Measurements from ENCODE around the gene PPP1R8.
A peak's percentile ranks its signal among the peaks of the same experiment; 100 is the strongest.
"Not testable (repeated sequence)": the region's sequence is repeated elsewhere in the genome, so short reads cannot be mapped to it uniquely, and the experiment has no call there.

PPP1R8 gene

GRCh38 chr1:27830621-27831440 lies at the start of gene PPP1R8:
Gene PPP1R8 (plus strand): TSS chr1:27830782. CDS start chr1:27830836, 54 bp downstream.
- peak; percentile 94 for DNase-seq

- DNase-seq: no peak
Measured at GRCh38 chr1:27782950-27783349, 47.6 kb upstream of the PPP1R8 start.

GRCh38 chr1:27784700-27785099 lies 45.9 kb upstream of the PPP1R8 start:
- DNase-seq: no peak

GRCh38 chr1:27785781-27786455 lies 44.7 kb upstream of the PPP1R8 start:
- DNase-seq: no peak

- no peak for DNase-seq
Measured at GRCh38 chr1:27787895-27788294, 42.7 kb upstream of the PPP1R8 start.

- DNase-seq: no peak
Measured at GRCh38 chr1:27789540-27790041, 41.0 kb upstream of the PPP1R8 start.

GRCh38 chr1:27790270-27790669 lies 40.3 kb upstream of the PPP1R8 start:
- not testable (repeated sequence) for DNase-seq

GRCh38 chr1:27795601-27796000 lies 35.0 kb upstream of the PPP1R8 start:
- DNase-seq: no peak

GRCh38 chr1:27804791-27805190 lies 25.8 kb upstream of the PPP1R8 start:
- no peak for DNase-seq

GRCh38 chr1:27806758-27807157 lies 23.8 kb upstream of the PPP1R8 start:
- DNase-seq: no peak

GRCh38 chr1:27807385-27807784 lies 23.2 kb upstream of the PPP1R8 start:
- no peak for DNase-seq

GRCh38 chr1:27808131-27808530 lies 22.5 kb upstream of the PPP1R8 start:
- DNase-seq: not testable (repeated sequence)

GRCh38 chr1:27809883-27810282 lies 20.7 kb upstream of the PPP1R8 start:
- DNase-seq: no peak

- DNase-seq: no peak
Measured at GRCh38 chr1:27811741-27812500, 18.7 kb upstream of the PPP1R8 start.

GRCh38 chr1:27816921-27817630 lies 13.5 kb upstream of the PPP1R8 start:
- no peak for DNase-seq

GRCh38 chr1:27821761-27822315 lies 8.7 kb upstream of the PPP1R8 start:
- no peak for DNase-seq

- DNase-seq: no peak
Measured at GRCh38 chr1:27823784-27824183, 6.8 kb upstream of the PPP1R8 start.

GRCh38 chr1:27824411-27824810 lies 6.2 kb upstream of the PPP1R8 start:
- no peak for DNase-seq

- DNase-seq: not testable (repeated sequence)
Measured at GRCh38 chr1:27829339-27829960, 1.1 kb upstream of the PPP1R8 start.

- no peak for DNase-seq
Measured at GRCh38 chr1:27831568-27832410, 1.2 kb downstream of the PPP1R8 start.

- DNase-seq: no peak
Measured at GRCh38 chr1:27832762-27833161, 2.2 kb downstream of the PPP1R8 start.

Data from NCI-H510A treated with DMSO at 0.1 percent for 48 hours (cell line).